GM18526 (cell line): ENCODE data around the gene HS6ST3.

Experiments
- POLR2A ChIP-seq: IDR thresholded peaks from 3 replicates; pipeline ENCODE4 v1.6.1; 2011; ENCODE audit not compliant: insufficient read length; ENCODE audit errors: extremely low read depth

Gene HS6ST3

GRCh38 chr13:96090240-96091101, 564 bp downstream of the HS6ST3 start:
- TF ChIP-seq POLR2A = no peak

- no peak for TF ChIP-seq POLR2A
These were observed 1.5 kb downstream of the HS6ST3 start for GRCh38 chr13:96091164-96092117.

- no peak for TF ChIP-seq POLR2A
These were observed 3.5 kb downstream of the HS6ST3 start for GRCh38 chr13:96093296-96094006.

DNA sequence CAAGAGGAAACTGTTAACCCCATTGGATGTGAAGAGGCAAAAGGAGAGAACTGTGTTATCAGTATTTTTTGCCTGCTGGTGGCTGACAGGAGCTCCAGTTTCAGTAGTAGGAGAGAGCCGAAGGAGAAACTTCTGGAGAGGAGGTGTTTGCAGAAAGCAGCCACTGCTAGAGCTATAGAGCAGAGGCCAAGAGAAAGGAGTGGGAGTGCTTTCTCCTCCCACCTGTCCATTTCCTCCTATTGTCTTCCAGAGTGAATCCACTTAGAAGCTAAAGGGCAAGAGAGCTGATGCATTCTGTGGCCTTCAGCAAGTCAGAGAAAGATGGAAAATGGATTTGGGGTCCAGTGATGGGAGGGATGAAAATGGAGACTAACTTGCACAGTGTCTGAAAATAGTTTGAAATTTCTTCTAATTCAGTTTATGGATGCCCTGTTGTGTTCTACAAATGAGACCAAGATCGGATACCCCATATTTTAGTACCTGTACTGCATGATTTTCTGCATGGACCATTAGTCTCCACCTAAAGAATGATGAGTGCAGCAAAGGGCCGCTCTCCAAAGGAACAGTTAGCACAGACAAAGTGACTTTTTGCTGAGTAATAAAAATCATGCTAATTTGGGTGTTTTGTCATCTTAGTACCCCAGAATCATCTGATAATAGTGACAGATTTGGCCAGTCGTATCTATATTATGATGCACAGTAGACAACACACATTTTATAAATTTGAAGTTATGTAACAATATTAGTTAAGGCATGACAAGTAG, 10.7 kb downstream of the HS6ST3 start:
- TF ChIP-seq POLR2A = no peak

GRCh38 chr13:96104516-96104915, 14.6 kb downstream of the HS6ST3 start:
- TF ChIP-seq POLR2A = no peak

DNA sequence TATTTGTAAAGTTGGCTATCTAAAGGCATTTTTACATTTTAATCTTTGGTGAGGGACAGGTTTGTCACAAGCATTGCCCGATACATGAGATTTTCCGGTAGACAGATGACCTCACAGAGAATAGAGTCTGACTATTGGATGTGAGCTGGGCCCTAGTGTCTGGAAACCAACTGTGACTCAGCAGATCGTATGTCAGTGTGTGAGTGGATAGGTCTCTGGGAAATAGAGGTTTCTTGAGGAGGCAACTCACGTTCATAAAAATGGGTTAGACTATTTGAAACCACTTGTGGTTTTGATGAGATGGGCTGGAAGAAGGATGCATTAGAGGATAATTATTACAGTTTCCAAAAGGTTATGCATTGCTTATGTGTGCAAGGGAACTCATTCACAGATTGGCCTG, 19.2 kb downstream of the HS6ST3 start:
- no peak for TF ChIP-seq POLR2A

DNA sequence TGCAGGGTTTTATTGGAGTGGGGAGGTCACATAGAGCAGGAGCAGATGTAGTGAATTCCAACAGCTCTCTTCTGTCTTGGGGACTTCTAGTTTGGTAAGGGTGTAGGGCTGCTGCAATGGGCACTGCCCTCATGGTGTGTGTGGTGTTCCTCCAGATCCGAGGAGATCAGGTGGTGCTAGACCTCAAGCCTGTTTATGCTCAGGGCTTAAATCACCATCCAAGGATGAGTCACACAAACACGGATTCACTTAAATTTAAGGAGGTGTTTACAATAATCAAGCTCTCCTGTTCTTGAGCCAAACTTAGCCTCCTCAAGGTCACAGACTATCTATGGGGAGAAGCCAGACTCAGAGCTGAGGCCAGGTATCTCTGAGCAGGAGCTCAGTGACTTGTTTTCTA, 23.0 kb downstream of the HS6ST3 start:
- no peak for TF ChIP-seq POLR2A

GRCh38 chr13:96119921-96120320, 30.0 kb downstream of the HS6ST3 start:
- no peak for TF ChIP-seq POLR2A

DNA sequence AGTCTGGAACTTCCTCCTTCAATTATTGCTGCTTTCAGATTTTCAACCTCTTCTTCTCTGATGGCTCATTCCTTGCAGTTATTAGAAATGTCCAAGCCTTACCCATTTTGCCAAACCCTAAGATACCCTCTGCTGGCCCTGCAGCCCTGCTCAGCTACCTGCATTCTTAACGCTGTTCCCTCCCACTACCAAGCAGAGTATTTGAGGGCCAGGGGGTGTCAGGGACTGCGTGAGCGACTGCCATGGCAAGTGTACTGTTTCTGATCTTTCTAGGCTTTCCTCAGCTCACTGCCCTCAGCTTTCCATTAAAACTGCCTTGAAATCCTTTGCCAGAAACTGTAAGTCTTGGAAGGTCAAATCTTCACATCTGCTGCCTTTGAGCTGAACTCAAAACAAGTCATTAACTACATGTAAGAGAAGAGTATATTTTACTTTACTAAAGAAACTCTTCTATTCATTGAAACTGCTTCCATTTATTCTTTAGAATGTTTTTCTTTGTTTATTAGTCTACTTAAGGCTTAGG, 41.0 kb downstream of the HS6ST3 start:
- no peak for TF ChIP-seq POLR2A

DNA sequence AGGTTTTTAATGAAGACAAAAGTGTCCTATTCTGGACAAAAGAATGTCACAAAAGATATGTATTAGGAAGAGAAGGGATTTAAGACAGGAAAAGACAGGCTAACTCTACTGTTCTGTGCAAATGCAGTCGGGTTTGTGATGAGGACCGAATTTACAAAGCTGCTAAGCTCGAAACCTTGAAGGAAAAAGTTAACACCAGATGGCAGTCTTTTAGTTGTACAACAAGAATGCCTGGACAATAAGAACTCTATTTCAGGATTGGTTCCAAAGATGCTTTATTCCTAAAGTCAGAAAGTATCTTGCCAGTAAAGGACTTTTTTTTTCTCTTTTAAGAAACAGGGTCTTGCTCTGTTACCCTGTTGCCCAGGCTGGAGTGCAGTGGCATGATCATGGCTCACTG, 51.1 kb downstream of the HS6ST3 start:
- TF ChIP-seq POLR2A = no peak

DNA sequence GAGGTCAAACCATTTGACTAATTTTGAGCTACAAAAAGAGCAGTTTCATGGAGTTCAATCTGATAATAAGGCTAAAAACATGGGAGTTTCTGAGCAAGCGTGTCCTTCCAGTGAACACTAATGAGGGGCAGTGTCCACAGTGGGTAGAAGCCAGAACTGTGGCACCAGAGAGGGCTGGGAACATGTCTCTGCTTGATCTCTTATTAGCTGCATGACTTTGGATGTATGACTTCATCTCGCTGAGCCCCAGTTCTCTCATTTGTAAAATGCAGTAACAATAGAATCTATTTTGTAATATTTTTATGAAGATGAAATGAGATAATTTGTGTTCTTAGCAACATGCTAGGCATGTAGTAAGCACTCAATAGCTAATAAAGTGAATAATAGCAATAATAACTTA, 69.8 kb downstream of the HS6ST3 start:
- no peak for TF ChIP-seq POLR2A

GRCh38 chr13:96161141-96161540, 71.2 kb downstream of the HS6ST3 start:
- TF ChIP-seq POLR2A = no peak

DNA sequence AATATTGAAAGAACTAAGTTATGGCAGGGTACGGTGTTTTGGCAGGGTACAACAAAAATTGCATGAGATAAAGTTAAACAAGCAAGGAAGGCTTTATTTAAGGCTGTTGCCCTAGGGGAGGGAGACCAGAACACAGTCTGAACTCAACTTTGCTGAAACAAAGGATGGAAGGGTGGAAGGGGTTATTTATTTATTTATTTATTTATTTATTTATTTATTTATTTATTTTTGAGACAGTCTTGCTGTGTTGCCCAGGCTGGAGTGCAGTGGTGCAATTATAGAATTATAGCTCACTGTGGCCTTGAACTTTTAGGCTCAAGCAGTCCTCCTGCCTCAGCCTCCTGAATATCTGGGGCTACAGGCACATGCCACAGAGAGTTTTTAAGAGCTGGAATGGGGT, 75.9 kb downstream of the HS6ST3 start:
- TF ChIP-seq POLR2A = no peak

GRCh38 chr13:96172066-96172465, 82.2 kb downstream of the HS6ST3 start:
- no peak for TF ChIP-seq POLR2A
